Measurements from ENCODE around the gene AS3MT. TPM values are rescaled to one million over a fixed set of nuclear protein-coding genes. Genes with fewer than 3 reads are reported as not detected.
A peak's percentile ranks its signal among the peaks of the same experiment; 100 is the strongest.

The AS3MT gene
- total RNA-seq, 2 experiments from 2014 or later, result 0.48 to 0.60 TPM

DNA sequence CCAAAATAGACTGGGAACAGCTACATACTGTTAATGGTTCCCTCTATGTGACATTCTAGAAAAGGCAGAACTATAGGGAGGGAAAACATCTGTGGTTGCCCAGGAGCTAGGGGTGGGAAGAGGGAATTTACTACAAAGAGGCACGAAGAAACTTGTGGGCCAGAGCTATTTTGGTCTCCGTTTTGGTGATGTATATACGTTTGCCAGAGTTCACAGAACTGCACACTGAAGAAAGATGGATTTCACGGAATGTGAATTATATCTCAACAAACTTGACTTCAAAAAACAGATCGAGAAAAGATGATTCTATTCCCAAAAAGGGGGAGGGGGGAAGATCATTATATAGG is 386 bp upstream of the AS3MT start:
- ChIA-PET CTCF (interaction anchor here (0.8 to 1.2 kb wide), 4 partner anchors 9 to 138 kb away, joined by 3 to 4 read pairs (median 3); no protein-coding TSS in a partner anchor), POLR2A (no interaction called here)
- Mint-ChIP-seq H3K4me1 (peaks cover 16% of the 10 kb centered on the region), H3K4me3 (peak overlapping the region; percentile 49), H3K36me3 (ENCODE audit: low read depth) (peaks cover 1% of the 10 kb centered on the region), H3K27ac (no peak overlapping the region), H3K27me3 (peaks cover 12% of the 10 kb centered on the region), H3K9me3 (no peaks in the 10 kb centered on the region)
- no peak for DNase-seq

GRCh38 chr10:102870221-102870620 is 951 bp downstream of the AS3MT start:
- CTCF ChIA-PET, result interaction anchor here (1.2 kb wide), 1 partner anchor 54 kb away, joined by 3 read pairs; no protein-coding TSS in a partner anchor
- Mint-ChIP-seq H3K27me3 (peaks cover 12% of the 10 kb centered on the region), H3K4me3 (peak overlapping the region; percentile 63), H3K27ac (no peak overlapping the region), H3K36me3 (ENCODE audit: low read depth) (no peaks in the 10 kb centered on the region), H3K4me1 (peaks cover 16% of the 10 kb centered on the region), H3K9me3 (no peaks in the 10 kb centered on the region)
- POLR2A ChIA-PET, result no interaction called here
- no peak for DNase-seq

DNA sequence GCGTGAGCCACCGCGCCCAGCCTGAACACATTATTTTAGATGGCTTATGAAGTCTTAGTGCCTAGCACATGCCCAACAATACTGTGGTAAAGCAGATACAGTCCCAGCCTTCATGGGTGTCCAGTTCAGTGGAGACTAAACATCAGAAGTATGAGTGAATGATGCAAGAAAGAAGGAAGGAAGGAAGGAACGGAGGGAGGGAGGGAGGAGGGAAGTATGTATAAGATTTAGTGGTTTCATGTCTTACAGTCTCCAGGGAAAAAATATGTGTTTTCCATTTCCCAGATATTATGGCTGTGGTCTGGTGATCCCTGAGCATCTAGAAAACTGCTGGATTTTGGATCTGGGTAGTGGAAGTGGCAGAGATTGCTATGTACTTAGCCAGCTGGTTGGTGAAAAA is 2.9 kb downstream of the AS3MT start:
- Mint-ChIP-seq H3K4me3 (no peak overlapping the region), H3K27me3 (peaks cover 12% of the 10 kb centered on the region), H3K27ac (no peak overlapping the region), H3K36me3 (ENCODE audit: low read depth) (no peaks in the 10 kb centered on the region), H3K4me1 (peaks cover 16% of the 10 kb centered on the region), H3K9me3 (no peaks in the 10 kb centered on the region)
- DNase-seq, result no peak
- ChIA-PET CTCF (interaction anchor here (1.1 kb wide), 1 partner anchor 10 kb away, joined by 8 read pairs; no protein-coding TSS in a partner anchor), POLR2A (no interaction called here)

DNA sequence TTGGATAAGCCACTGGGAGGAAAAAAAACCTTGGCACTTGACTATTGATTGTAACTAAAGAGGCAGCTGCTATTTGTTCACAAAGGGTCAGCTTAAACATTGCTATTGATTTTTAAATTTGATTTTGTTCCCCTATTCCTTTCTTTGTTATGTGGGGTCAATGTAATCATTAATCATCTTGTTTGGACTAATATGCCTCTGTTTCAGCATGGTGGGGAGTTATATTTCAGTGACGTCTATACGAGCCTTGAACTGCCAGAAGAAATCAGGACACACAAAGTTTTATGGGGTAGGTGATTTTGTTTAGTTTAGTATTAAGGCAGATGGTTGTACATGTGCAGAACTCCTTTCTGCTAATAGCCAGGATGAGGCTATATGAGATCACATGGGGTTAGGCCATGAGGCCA is 7.5 kb downstream of the AS3MT start:
- H3K4me1 Mint-ChIP-seq, result no peaks in the 10 kb centered on the region
- CTCF ChIA-PET, result interaction anchor here (1.0 kb wide), 1 partner anchor 9 kb away, joined by 3 read pairs; no protein-coding TSS in a partner anchor
- no peaks in the 10 kb centered on the region for H3K27me3 Mint-ChIP-seq
- no peaks in the 10 kb centered on the region for H3K9me3 Mint-ChIP-seq
- H3K36me3 Mint-ChIP-seq (ENCODE audit: low read depth), result no peaks in the 10 kb centered on the region
- H3K4me3 Mint-ChIP-seq, result no peak overlapping the region
- H3K27ac Mint-ChIP-seq, result no peak overlapping the region
- DNase-seq, result no peak
- POLR2A ChIA-PET, result no interaction called here

- POLR2A ChIA-PET, result no interaction called here
- Mint-ChIP-seq H3K9me3 (no peaks in the 10 kb centered on the region), H3K36me3 (ENCODE audit: low read depth) (no peaks in the 10 kb centered on the region), H3K27ac (no peak overlapping the region), H3K4me3 (no peak overlapping the region), H3K27me3 (no peaks in the 10 kb centered on the region), H3K4me1 (no peaks in the 10 kb centered on the region)
- CTCF ChIA-PET, result interaction anchor here (1.5 kb wide), 1 partner anchor 10 kb away, joined by 3 read pairs; the partner anchor contains the start of gene AS3MT
- no peak for DNase-seq
These were observed 9.4 kb downstream of the AS3MT start for GRCh38 chr10:102878629-102879028.

DNA sequence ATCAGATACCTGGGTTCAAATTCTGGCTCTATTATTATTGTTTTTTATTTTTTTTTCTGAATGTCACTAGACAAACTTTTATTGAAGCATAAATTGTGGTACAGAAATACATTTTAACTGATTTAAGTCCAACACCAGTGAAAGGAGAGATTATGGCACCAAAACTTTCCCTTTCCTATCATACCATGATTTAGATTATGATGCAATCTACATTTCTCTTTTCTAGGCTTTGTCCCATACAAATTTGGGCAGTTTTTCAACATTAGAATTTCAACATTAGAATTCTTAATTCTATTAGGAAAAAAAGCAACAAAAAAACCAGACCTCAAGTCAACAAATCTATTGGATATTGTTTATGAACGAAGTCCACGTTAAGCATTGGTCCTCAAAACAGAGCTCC is 11.0 kb downstream of the AS3MT start:
- Mint-ChIP-seq H3K4me3 (no peak overlapping the region), H3K27me3 (no peaks in the 10 kb centered on the region), H3K9me3 (no peaks in the 10 kb centered on the region), H3K27ac (no peak overlapping the region), H3K36me3 (ENCODE audit: low read depth) (no peaks in the 10 kb centered on the region), H3K4me1 (no peaks in the 10 kb centered on the region)
- DNase-seq, result no peak
- ChIA-PET POLR2A (no interaction called here), CTCF (interaction anchor here (0.7 kb wide), 1 partner anchor 364 kb away, joined by 5 read pairs; no protein-coding TSS in a partner anchor)

DNA sequence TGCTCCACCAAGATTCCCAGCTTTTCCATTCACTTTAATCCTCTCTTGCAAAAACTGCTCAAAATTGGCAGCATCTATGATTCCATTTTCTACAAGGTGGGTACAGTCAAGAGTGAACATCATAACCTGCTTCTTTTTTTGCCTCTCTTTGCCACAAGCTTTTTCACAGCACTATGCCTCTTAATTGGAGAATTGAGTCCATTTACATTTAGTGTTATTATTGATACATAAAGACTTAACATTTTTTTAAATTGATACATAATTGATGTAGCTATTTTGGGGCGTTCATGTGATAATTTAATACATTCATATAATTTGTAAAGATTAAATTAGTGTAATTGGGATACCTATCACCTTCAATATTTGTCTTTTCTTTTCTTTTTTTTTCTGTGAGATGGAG is 18.8 kb downstream of the AS3MT start:
- H3K36me3 Mint-ChIP-seq (ENCODE audit: low read depth), result no peaks in the 10 kb centered on the region
- no peak overlapping the region for H3K4me3 Mint-ChIP-seq
- H3K27ac Mint-ChIP-seq, result no peak overlapping the region
- no peaks in the 10 kb centered on the region for H3K4me1 Mint-ChIP-seq
- H3K9me3 Mint-ChIP-seq, result no peaks in the 10 kb centered on the region
- no peak for DNase-seq
- H3K27me3 Mint-ChIP-seq, result no peaks in the 10 kb centered on the region
- CTCF ChIA-PET, result no interaction called here
- POLR2A ChIA-PET, result no interaction called here

- DNase-seq, result no peak
- CTCF ChIA-PET, result interaction anchor here (0.7 kb wide), 1 partner anchor 48 kb away, joined by 6 read pairs; no protein-coding TSS in a partner anchor
- H3K36me3 Mint-ChIP-seq (ENCODE audit: low read depth), result no peaks in the 10 kb centered on the region
- H3K27me3 Mint-ChIP-seq, result no peaks in the 10 kb centered on the region
- H3K27ac Mint-ChIP-seq, result no peak overlapping the region
- POLR2A ChIA-PET, result no interaction called here
- H3K4me1 Mint-ChIP-seq, result no peaks in the 10 kb centered on the region
- no peaks in the 10 kb centered on the region for H3K9me3 Mint-ChIP-seq
- H3K4me3 Mint-ChIP-seq, result no peak overlapping the region
These were observed 25.4 kb downstream of the AS3MT start for GRCh38 chr10:102894466-102895213.

DNA sequence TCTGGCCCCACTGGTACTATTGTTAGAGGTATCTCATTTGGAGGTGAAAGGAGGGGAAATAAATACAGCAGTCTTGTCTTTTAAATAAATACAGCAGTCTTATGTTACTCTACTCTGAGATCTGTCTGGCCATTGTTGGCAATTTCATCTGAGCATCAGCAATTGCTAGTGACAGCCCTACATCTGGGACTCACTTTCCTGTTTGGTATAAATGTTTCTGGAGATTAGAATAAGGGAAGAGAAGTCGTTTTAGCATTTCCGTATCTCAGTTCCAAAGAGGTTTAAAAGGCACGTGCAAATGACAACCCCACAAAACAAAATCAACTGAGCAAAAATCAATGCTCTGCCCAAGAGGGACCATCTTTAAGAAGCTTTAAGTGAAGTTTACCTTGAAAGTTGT is 30.7 kb downstream of the AS3MT start:
- H3K4me1 Mint-ChIP-seq, result no peaks in the 10 kb centered on the region
- H3K27me3 Mint-ChIP-seq, result no peaks in the 10 kb centered on the region
- POLR2A ChIA-PET, result no interaction called here
- H3K9me3 Mint-ChIP-seq, result no peaks in the 10 kb centered on the region
- H3K36me3 Mint-ChIP-seq (ENCODE audit: low read depth), result no peaks in the 10 kb centered on the region
- H3K27ac Mint-ChIP-seq, result no peak overlapping the region
- CTCF ChIA-PET, result interaction anchor here (0.7 to 1.0 kb wide), 2 partner anchors 158 to 387 kb away, joined by 3 read pairs; no protein-coding TSS in a partner anchor
- no peak overlapping the region for H3K4me3 Mint-ChIP-seq
- no peak for DNase-seq

- Mint-ChIP-seq H3K27me3 (no peaks in the 10 kb centered on the region), H3K9me3 (no peaks in the 10 kb centered on the region), H3K4me1 (no peaks in the 10 kb centered on the region), H3K27ac (no peak overlapping the region), H3K4me3 (no peak overlapping the region), H3K36me3 (ENCODE audit: low read depth) (no peaks in the 10 kb centered on the region)
- ChIA-PET POLR2A (no interaction called here), CTCF (interaction anchor here (0.6 to 1.6 kb wide), 2 partner anchors 14 to 222 kb away, joined by 3 to 5 read pairs; partner anchors contain the start of gene CNNM2)
- DNase-seq, result no peak
These were observed 35.1 kb downstream of the AS3MT start for GRCh38 chr10:102904346-102904745.

DNA sequence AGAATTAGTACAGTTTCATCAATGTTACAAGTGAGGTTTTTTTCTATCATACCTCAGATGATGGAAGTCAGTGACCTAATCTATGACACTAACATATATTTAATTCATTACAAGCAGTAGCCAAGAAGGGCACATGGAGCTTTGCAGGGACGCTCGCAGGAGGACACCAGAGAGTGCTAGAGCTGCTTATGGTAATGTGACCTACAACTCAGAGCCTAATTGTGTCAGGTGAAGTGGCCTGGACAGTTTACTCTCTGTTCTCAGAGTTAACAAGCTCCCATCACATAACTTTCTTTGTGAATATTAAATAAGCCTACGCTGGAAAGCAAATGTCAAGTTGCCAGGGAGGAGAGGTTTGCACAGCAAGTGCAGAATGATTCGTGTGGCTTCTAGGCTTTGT is 37.2 kb downstream of the AS3MT start:
- Mint-ChIP-seq H3K4me3 (no peak overlapping the region), H3K4me1 (no peaks in the 10 kb centered on the region), H3K9me3 (no peaks in the 10 kb centered on the region), H3K27ac (no peak overlapping the region), H3K27me3 (no peaks in the 10 kb centered on the region), H3K36me3 (ENCODE audit: low read depth) (no peaks in the 10 kb centered on the region)
- POLR2A ChIA-PET, result no interaction called here
- no peak for DNase-seq
- CTCF ChIA-PET, result interaction anchor here (0.6 kb wide), 1 partner anchor 71 kb away, joined by 3 read pairs; no protein-coding TSS in a partner anchor

DNA sequence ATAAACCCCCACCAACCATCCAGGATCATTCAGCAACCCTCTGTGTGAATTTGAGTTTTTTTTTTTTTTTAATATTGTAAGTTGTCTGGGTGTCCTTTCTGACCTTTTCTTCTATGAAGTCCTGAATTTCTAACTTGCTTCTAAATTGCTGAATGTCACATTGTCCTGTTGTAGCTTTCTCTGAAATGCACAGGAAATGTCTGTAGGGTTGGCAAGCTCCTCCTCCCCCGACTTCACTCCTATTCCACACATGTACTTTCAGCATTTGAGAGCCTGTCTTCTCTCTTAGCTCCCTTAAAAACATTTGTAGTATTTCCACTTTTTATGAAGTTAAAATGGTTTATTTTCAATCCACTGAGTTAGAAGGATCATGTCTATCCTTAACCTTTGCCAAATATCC is 45.5 kb downstream of the AS3MT start:
- CTCF ChIA-PET, result interaction anchor here (0.8 to 2.1 kb wide), 3 partner anchors 13 to 329 kb away, joined by 3 to 6 read pairs (median 6); no protein-coding TSS in a partner anchor
- no peak overlapping the region for H3K4me3 Mint-ChIP-seq
- peak overlapping the region; percentile 82 for H3K27ac Mint-ChIP-seq
- peaks cover 33% of the 10 kb centered on the region for H3K4me1 Mint-ChIP-seq
- peaks cover 11% of the 10 kb centered on the region for H3K27me3 Mint-ChIP-seq
- peaks cover 7% of the 10 kb centered on the region for H3K36me3 Mint-ChIP-seq (ENCODE audit: low read depth)
- no peak for DNase-seq
- H3K9me3 Mint-ChIP-seq, result peaks cover 3% of the 10 kb centered on the region
- POLR2A ChIA-PET, result no interaction called here

DNA sequence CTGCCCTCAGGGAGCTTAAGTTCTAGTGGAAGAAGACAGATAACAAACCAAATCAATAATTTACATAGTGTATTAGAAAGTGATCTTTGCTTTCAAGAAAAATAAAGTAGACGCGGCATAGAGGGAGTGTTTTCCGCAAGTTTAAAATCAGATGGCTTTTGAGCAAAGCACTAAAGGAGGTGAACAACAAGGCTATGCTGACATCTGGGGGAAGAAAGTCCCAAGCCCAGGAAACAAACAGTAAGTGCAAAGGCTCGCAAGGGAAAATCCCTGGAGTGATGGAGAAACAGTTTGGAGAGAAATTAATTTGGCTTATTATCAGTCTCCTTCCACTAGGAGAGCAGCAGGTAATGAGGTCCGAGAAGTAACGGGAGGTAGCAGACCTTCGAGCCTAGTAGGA is 46.9 kb downstream of the AS3MT start:
- CTCF ChIA-PET, result interaction anchor here (0.8 to 2.7 kb wide), 5 partner anchors 10 to 153 kb away, joined by 4 to 32 read pairs (median 8); no protein-coding TSS in a partner anchor
- Mint-ChIP-seq H3K36me3 (ENCODE audit: low read depth) (peaks cover 10% of the 10 kb centered on the region), H3K4me1 (peaks cover 45% of the 10 kb centered on the region), H3K9me3 (peaks cover 3% of the 10 kb centered on the region), H3K27me3 (peaks cover 11% of the 10 kb centered on the region), H3K4me3 (peak overlapping the region; percentile 93), H3K27ac (no peak overlapping the region)
- DNase-seq, result no peak
- POLR2A ChIA-PET, result no interaction called here
